Measurements from ENCODE around the gene KMT2E.

Gene KMT2E

GRCh38 chr7:105000200-105000599 is 13.8 kb upstream of the KMT2E start:
- no peak for TF ChIP-seq TOX (CRISPR knock-in tag; IDR thresholded peaks at IDR 0.05; ENCODE audit: borderline replicate concordance)
- TF ChIP-seq TSHZ2 (CRISPR knock-in tag; IDR thresholded peaks at IDR 0.05) = no peak
- no peak for TF ChIP-seq ZNF70 (CRISPR knock-in tag; IDR thresholded peaks at IDR 0.05)
- TF ChIP-seq RARB (CRISPR knock-in tag; IDR thresholded peaks at IDR 0.05) = no peak
- TF ChIP-seq PPARA (CRISPR knock-in tag; IDR thresholded peaks at IDR 0.05; ENCODE audit: borderline replicate concordance) = no peak
- TF ChIP-seq ISL1 (CRISPR knock-in tag; IDR thresholded peaks at IDR 0.05) = no peak
- no peak for TF ChIP-seq ZC3H10 (CRISPR knock-in tag; IDR thresholded peaks at IDR 0.05)
- TF ChIP-seq ZFP30 (CRISPR knock-in tag; IDR thresholded peaks at IDR 0.05) = no peak
- no peak for TF ChIP-seq ZFP3 (CRISPR knock-in tag; IDR thresholded peaks at IDR 0.05)
- TF ChIP-seq TCF4 (CRISPR knock-in tag; IDR thresholded peaks at IDR 0.05; ENCODE audit: borderline replicate concordance) = no peak
- no peak for TF ChIP-seq GLIS3 (CRISPR knock-in tag; IDR thresholded peaks at IDR 0.05)
- no peak for TF ChIP-seq BACH2 (CRISPR knock-in tag; IDR thresholded peaks at IDR 0.05; ENCODE audit: borderline replicate concordance)
- TF ChIP-seq POU6F1 (CRISPR knock-in tag; IDR thresholded peaks at IDR 0.05; ENCODE audit: borderline replicate concordance, low read depth) = no peak
- no peak for TF ChIP-seq ARNTL (CRISPR knock-in tag; IDR thresholded peaks at IDR 0.05; ENCODE audit: borderline replicate concordance, low read depth)
- TF ChIP-seq CREB5 (CRISPR knock-in tag; IDR thresholded peaks at IDR 0.05; ENCODE audit: low read depth) = no peak
- no peak for TF ChIP-seq ZNF8 (CRISPR knock-in tag; IDR thresholded peaks at IDR 0.05)
- no peak for ATAC-seq

GRCh38 chr7:105000927-105001336 is 13.1 kb upstream of the KMT2E start:
- ATAC-seq = no peak
- TF ChIP-seq ZNF565 (CRISPR knock-in tag; conservative IDR thresholded peaks at IDR 0.05; ENCODE audit: low read depth) (no peak), ARNTL (CRISPR knock-in tag; IDR thresholded peaks at IDR 0.05; ENCODE audit: borderline replicate concordance, low read depth) (no peak), POU6F1 (CRISPR knock-in tag; IDR thresholded peaks at IDR 0.05; ENCODE audit: borderline replicate concordance, low read depth) (no peak), TSHZ2 (CRISPR knock-in tag; IDR thresholded peaks at IDR 0.05) (no peak), CSDC2 (CRISPR knock-in tag; IDR thresholded peaks at IDR 0.05) (no peak), PPARA (CRISPR knock-in tag; IDR thresholded peaks at IDR 0.05; ENCODE audit: borderline replicate concordance) (no peak), BACH2 (CRISPR knock-in tag; IDR thresholded peaks at IDR 0.05; ENCODE audit: borderline replicate concordance) (no peak), ZNF70 (CRISPR knock-in tag; IDR thresholded peaks at IDR 0.05) (no peak), CSRNP3 (CRISPR knock-in tag; IDR thresholded peaks at IDR 0.05) (no peak), TOX (CRISPR knock-in tag; IDR thresholded peaks at IDR 0.05; ENCODE audit: borderline replicate concordance) (no peak), CREB5 (CRISPR knock-in tag; IDR thresholded peaks at IDR 0.05; ENCODE audit: low read depth) (no peak), ZNF8 (CRISPR knock-in tag; IDR thresholded peaks at IDR 0.05) (no peak)

Measured in SK-N-SH treated with all-trans-retinoic acid at 6 μM for 48 hours (cell line).